H1 (cell line): ENCODE results near the gene CNR2.

Source experiments
- HDAC2 ChIP-seq, 2 experiments: fragments of 300-600 bp in 1 of 2; sonication (generic) in 1 of 2; IDR thresholded peaks; 2 replicates each; pipeline ENCODE4 v1.6.1; 2011 to 2012; ENCODE audit warnings: low read depth in 2 of 2, low read length in 2 of 2, mild to moderate bottlenecking in 2 of 2, moderate library complexity in 2 of 2, borderline replicate concordance in 1 of 2, inconsistent platforms in 1 of 2
- POLR2A ChIP-seq, 2 experiments: IDR thresholded peaks; 1 replicate in 1 of 2; 2 replicates in 1 of 2; pipeline ENCODE4 v1.6.1; 2011; ENCODE audit warnings: low read depth in 2 of 2, low read length in 2 of 2, mild to moderate bottlenecking in 2 of 2; ENCODE audit errors: control extremely low read depth in 1 of 2
- SP2 ChIP-seq: IDR thresholded peaks from 2 replicates; pipeline ENCODE4 v1.6.1; 2012; ENCODE audit warnings: mild to moderate bottlenecking, low read length, inconsistent platforms
- SUZ12 ChIP-seq: fragments of 200-600 bp; sonication (generic); IDR thresholded peaks from 2 replicates; pipeline ENCODE4 v1.6.1; 2012; ENCODE audit warnings: mild to moderate bottlenecking, inconsistent platforms, low read length, moderate library complexity, mixed read lengths

- TF ChIP-seq POLR2A (IDR thresholded peaks at IDR 0.05; ENCODE audit: control extremely low read depth in 1 of 2, low read depth in 2 of 2, low read length in 2 of 2) (no peak), SP2 (no peak), HDAC2 (IDR thresholded peaks at IDR 0.05; ENCODE audit: borderline replicate concordance in 1 of 2, low read depth in 2 of 2, low read length in 2 of 2) (no peak), SUZ12 (no peak)
These were observed 3.0 kb downstream of the CNR2 start for GRCh38 chr1:23910144-23910543.
